GM19452 (cell line): ENCODE measurements around the gene CRELD1.
"Not testable (repeated sequence)": the region's sequence is repeated elsewhere in the genome, so short reads cannot be mapped to it uniquely, and the experiment has no call there.

ENCODE experiments used
- ATAC-seq: cut with Tn5 transposase; IDR thresholded peaks from one replicate; pipeline ENCODE4 v1.9.1; 2021; ENCODE audit not compliant: unreplicated experiment

Gene CRELD1

DNA sequence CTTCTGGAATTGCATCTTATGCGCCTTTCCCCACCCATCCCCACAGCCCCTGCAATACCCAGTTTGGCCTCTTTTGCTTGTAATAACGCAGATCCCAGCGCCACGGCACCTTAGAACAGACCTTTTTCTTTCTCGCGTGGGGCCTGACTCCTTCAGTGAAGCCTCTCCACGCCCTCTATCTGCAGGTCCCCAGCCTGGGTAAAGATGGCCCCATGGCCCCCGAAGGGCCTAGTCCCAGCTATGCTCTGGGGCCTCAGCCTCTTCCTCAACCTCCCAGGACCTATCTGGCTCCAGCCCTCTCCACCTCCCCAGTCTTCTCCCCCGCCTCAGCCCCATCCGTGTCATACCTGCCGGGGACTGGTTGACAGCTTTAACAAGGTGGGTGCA, 594 bp downstream of the CRELD1 start:
- no peak for ATAC-seq

DNA sequence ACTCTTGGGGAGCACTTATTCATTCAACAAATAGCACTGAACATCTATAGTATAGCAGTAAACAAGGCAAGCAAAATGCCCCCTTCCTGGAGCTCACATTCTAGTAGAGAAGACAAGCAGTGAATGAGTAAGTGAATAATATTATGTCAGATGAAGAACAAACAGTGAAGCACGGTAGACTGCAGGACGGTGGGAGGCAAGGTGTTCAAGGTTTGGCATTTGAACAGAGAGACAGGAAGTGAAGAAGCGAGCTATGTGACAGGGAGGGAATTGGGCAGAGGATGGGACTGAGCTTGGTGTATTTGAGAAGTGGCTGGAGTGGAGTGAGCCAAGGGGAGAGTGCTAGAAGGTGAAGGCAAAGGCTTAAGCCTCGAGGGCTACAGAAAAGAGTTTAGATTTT, 1.4 kb downstream of the CRELD1 start:
- no peak for ATAC-seq

GRCh38 chr3:9935966-9936510, 2.4 kb downstream of the CRELD1 start:
- ATAC-seq, result no peak

DNA sequence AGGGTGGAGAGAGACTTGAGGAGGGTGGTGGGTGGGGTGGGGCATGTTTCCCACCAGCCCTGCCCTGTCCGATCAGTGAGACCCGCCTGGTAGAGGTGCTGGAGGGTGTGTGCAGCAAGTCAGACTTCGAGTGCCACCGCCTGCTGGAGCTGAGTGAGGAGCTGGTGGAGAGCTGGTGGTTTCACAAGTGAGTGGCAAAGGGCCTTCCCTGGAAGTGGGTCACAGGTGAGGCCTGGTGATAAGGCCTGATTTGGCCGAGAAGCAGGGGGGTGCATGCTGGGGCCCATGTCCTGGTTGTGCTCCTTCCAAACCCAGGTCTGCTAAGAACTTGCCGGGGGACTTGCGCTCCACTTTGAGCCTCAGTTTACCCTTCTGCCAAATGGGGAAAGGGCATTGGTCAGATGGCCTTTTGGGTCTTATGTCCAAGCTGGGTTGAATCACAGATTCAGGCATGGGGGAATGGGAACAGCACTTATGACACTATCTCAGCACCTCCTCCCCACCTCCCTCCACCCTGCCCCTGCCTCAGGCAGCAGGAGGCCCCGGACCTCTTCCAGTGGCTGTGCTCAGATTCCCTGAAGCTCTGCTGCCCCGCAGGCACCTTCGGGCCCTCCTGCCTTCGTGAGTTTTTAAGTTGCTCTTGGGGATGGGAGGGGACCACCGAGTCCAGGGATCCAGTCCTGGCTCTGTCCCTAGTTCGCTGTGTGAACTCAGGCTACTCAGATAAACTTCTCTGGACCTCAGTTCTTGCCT, 4.0 kb downstream of the CRELD1 start:
- ATAC-seq, result no peak

DNA sequence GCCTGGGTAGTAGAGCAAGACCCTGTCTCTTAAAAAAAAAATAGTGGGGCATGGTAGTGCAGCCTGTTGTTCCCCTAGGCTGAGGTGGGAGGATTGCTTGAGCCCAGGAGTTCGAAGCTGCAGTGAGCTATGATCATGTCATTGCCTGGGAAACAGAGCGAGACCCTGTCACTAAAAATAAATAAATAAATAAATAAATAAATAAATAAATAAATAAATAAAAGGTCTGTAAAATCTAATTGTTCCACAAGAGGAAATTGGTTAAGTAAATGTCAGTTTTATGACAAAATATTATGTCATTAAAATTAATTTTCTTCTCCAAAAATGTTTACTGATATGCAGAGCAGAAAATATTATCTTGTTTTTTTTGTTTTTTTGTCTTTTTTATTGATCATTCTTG, 5.3 kb downstream of the CRELD1 start:
- ATAC-seq, result no peak

- not testable (repeated sequence) for ATAC-seq
Observed at GRCh38 chr3:9939906-9940305, 6.3 kb downstream of the CRELD1 start.

GRCh38 chr3:9940746-9941145, 7.1 kb downstream of the CRELD1 start:
- no peak for ATAC-seq

DNA sequence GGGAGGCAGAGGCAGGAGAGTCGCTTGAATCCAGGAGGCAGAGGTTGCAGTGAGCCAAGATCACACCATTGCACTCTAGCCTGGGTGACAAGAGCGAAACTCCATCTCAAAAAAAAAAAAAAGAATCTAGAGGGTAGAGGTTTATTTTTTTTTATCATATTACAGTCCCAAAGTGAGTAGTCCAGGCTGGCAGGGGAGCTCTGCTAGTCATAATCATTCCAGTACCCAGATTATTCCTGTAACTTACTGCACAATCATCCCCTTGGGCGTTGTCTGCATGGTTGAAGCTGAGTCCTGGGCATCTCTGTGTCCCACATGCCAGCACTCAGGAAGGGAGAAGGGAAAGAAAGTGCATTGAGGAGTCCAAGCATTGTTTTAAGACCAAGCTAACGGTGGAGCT, 8.5 kb downstream of the CRELD1 start:
- no peak for ATAC-seq

DNA sequence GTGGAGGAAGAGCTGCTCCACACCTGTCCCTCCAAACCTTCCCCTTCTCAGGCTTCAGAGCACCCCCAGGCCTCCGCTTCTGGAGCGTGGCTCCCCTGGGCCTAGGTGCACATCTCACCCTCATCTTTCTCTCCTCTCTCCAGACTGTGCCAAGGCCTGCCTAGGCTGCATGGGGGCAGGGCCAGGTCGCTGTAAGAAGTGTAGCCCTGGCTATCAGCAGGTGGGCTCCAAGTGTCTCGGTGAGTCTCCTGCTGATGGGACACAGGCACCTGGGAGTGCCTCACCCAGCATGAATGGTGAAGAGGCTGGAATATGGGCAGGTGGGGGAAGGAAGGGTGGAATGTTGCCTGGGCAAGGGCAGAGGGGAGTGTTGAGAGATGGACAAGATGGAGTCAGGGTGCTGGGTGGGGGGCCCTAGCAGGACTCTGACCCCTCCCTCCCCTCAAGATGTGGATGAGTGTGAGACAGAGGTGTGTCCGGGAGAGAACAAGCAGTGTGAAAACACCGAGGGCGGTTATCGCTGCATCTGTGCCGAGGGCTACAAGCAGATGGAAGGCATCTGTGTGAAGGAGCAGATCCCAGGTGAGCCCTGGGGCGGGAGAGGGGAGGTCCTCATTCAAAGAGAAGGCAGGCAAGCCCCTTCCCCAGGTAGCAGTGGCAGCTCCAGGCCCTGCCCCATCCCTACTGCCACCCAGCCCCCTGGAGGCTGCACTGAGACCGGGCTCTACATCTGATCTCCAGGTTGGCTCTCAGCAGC, 9.5 kb downstream of the CRELD1 start:
- no peak for ATAC-seq

DNA sequence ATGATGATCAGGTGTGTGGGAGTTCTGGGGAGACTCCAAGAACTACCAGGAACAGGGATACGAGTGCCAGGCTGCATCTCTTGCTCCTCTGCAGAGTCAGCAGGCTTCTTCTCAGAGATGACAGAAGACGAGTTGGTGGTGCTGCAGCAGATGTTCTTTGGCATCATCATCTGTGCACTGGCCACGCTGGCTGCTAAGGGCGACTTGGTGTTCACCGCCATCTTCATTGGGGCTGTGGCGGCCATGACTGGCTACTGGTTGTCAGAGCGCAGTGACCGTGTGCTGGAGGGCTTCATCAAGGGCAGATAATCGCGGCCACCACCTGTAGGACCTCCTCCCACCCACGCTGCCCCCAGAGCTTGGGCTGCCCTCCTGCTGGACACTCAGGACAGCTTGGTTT, 10.6 kb downstream of the CRELD1 start:
- no peak for ATAC-seq

GRCh38 chr3:9945358-9945757, 11.7 kb downstream of the CRELD1 start:
- ATAC-seq, result no peak

DNA sequence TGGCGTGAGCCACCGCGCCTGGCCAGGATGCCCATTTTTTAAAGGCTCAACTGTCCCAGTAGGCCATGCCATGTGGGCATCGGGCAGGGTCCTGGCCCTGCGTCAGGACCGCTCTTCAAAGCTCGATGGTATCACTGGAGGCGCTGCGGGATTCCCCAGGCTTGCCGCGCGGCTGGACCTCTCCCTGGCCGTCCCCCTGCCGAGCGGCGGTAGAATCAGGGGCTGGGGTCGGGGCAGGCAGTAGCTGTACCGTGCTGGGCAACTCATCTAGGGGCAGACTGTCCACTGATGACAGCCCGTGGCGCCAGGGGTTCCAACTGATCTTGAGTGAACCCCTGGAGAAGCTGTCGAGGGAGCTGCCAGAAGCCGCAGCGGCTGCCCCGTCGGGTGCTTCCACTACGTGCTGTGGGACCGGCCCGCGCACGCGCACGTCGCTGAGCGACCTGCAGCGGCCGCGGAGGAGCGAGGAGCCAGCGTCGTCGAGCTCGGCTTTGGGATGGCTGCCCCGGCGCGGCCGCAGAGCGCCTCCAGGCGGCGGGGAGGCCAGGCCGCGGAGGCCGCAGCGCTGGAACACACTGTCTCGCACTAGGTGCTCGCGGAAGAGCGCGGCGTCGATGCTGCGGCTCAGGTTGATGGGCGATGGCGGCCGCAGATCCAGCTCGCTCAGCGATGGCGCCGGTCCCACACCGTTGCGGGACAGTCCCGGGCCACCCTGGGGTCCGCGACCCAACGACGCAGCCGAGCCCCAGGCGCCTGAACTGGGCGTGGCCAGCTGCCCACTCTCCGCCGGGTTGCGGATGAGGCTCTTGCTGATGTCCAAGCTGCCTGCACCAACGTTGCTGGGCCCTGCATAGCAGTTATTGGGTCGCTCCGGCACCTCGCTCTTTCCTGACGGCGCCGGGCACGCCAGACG, 12.7 kb downstream of the CRELD1 start:
- no peak for ATAC-seq

GRCh38 chr3:9947025-9947995, 13.7 kb downstream of the CRELD1 start:
- ATAC-seq, result no peak

DNA sequence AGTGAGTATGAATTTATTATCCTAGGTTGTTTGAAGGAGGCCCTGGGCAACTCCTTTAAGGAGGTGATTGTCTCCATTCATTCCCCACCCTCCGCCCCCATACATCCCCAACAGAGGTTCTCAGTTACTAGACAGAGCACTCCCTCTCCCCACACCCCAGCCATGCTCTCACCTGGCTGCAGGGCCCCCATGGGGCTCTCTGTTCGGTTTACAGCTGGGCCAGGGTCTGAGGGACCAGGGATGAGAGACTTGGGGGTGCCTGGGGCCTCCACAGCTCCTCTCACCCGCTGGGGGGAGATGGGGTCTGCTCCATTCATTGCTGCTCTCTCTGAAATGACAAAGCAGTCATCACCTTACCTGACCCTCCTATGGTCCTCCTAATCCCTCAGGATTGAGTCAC, 15.0 kb downstream of the CRELD1 start:
- no peak for ATAC-seq

DNA sequence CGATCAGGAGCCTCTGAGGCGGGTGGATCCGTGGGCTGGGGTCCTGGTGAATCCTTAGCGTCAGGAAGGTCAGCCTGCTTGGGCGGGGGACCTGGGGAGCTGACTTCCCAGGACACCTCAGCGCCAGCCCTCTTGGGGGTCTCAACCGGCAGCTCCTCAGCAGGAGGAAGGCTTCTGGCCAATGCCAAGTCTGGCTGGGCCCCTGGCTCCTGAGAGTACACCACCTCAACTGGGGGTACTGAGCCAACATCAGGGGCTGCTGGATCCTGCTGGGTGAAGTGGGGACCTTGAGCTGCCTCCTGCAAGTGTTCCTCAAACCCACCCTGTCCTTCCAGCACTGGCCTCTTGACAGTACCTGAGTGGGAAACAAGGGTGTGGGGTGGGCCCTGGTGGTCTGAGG, 15.5 kb downstream of the CRELD1 start:
- ATAC-seq, result no peak

DNA sequence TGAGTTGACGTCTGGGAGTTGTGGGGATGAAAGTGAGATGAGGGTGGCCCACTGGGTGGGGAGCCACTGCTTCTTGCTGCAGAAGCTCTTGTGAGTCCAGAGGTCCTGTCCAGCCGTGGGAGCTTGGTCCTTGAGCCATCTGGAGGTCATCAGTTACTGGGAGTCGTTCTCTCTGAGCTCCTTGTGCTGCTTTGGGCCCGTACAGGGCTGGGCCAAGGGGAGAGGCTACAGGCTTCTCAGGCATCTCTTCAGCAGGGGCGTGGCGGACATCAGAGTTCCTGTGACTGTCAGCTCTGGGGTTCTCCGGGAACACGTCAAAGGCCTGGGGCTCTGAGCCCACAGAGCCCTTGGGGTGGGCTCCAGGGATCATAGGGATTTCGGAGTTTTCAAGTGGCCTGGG, 16.0 kb downstream of the CRELD1 start:
- no peak for ATAC-seq

GRCh38 chr3:9951126-9951525, 17.5 kb downstream of the CRELD1 start:
- ATAC-seq, result peak; percentile 27

- ATAC-seq, result peak; percentile 19
Observed at GRCh38 chr3:9951598-9951961, 17.9 kb downstream of the CRELD1 start.

GRCh38 chr3:9951962-9952805, 18.6 kb downstream of the CRELD1 start, which contains the start of gene PRRT3:
Gene PRRT3, minus strand, starts transcription at chr3:9952408. Its CDS starts 2,293 bp downstream, at chr3:9950115.
- peak; percentile 75 for ATAC-seq
